Measurements from ENCODE around the gene SEMA6B.
"Not testable (repeated sequence)": the region's sequence is repeated elsewhere in the genome, so short reads cannot be mapped to it uniquely, and the experiment has no call there.

SEMA6B gene

GRCh38 chr19:4533835-4534424 lies 25.6 kb downstream of the SEMA6B start:
- no peak overlapping the region for H3K9ac ChIP-seq (ENCODE audit: low read length in 2 of 2)
- no peak overlapping the region for H3K27ac ChIP-seq (ENCODE audit: low read length)
- no peaks in the 10 kb centered on the region for H3K27me3 ChIP-seq (ENCODE audit: control insufficient read depth in 1 of 2, insufficient read depth in 2 of 2, low read length in 2 of 2)
- H3K9me3 ChIP-seq (ENCODE audit: control insufficient read depth in 2 of 2, low read length in 2 of 2): no peaks in the 10 kb centered on the region
- no peaks in the 10 kb centered on the region for H3K36me3 ChIP-seq (ENCODE audit: control insufficient read depth in 2 of 2, insufficient read depth in 2 of 2, low read length in 2 of 2)
- H3K4me3 ChIP-seq (ENCODE audit: low read length in 2 of 2): no peak overlapping the region
- H3K4me1 ChIP-seq (ENCODE audit: control insufficient read depth, insufficient read depth, low read length): peaks cover 7% of the 10 kb centered on the region

- Histone ChIP-seq H3K27ac (ENCODE audit: low read length) (no peak overlapping the region), H3K4me1 (ENCODE audit: control insufficient read depth, insufficient read depth, low read length) (peaks cover 7% of the 10 kb centered on the region), H3K9me3 (ENCODE audit: control insufficient read depth in 2 of 2, low read length in 2 of 2) (no peaks in the 10 kb centered on the region), H3K9ac (ENCODE audit: low read length in 2 of 2) (no peak overlapping the region), H3K4me3 (ENCODE audit: low read length in 2 of 2) (no peak overlapping the region), H3K27me3 (ENCODE audit: control insufficient read depth in 1 of 2, insufficient read depth in 2 of 2, low read length in 2 of 2) (no peaks in the 10 kb centered on the region), H3K36me3 (ENCODE audit: control insufficient read depth in 2 of 2, insufficient read depth in 2 of 2, low read length in 2 of 2) (no peaks in the 10 kb centered on the region)
Measured at GRCh38 chr19:4533334-4533733, 26.1 kb downstream of the SEMA6B start.

- H3K4me1 ChIP-seq (ENCODE audit: control insufficient read depth, insufficient read depth, low read length): peaks cover 7% of the 10 kb centered on the region
- no peaks in the 10 kb centered on the region for H3K9me3 ChIP-seq (ENCODE audit: control insufficient read depth in 2 of 2, low read length in 2 of 2)
- no peak overlapping the region for H3K27ac ChIP-seq (ENCODE audit: low read length)
- H3K27me3 ChIP-seq (ENCODE audit: control insufficient read depth in 1 of 2, insufficient read depth in 2 of 2, low read length in 2 of 2): no peaks in the 10 kb centered on the region
- no peak overlapping the region for H3K4me3 ChIP-seq (ENCODE audit: low read length in 2 of 2)
- H3K9ac ChIP-seq (ENCODE audit: low read length in 2 of 2): no peak overlapping the region
- H3K36me3 ChIP-seq (ENCODE audit: control insufficient read depth in 2 of 2, insufficient read depth in 2 of 2, low read length in 2 of 2): no peaks in the 10 kb centered on the region
Measured at GRCh38 chr19:4531562-4532165, 27.8 kb downstream of the SEMA6B start.

GRCh38 chr19:4529924-4530522 lies 29.5 kb downstream of the SEMA6B start:
- no peak overlapping the region for H3K27ac ChIP-seq (ENCODE audit: low read length)
- H3K9ac ChIP-seq (ENCODE audit: low read length in 2 of 2): no peak overlapping the region
- H3K4me1 ChIP-seq (ENCODE audit: control insufficient read depth, insufficient read depth, low read length): peaks cover 3% of the 10 kb centered on the region
- H3K9me3 ChIP-seq (ENCODE audit: control insufficient read depth in 2 of 2, low read length in 2 of 2): no peaks in the 10 kb centered on the region
- H3K4me3 ChIP-seq (ENCODE audit: low read length in 2 of 2): no peak overlapping the region
- no peaks in the 10 kb centered on the region for H3K36me3 ChIP-seq (ENCODE audit: control insufficient read depth in 2 of 2, insufficient read depth in 2 of 2, low read length in 2 of 2)
- H3K27me3 ChIP-seq (ENCODE audit: control insufficient read depth in 1 of 2, insufficient read depth in 2 of 2, low read length in 2 of 2): no peaks in the 10 kb centered on the region

- Histone ChIP-seq H3K4me3 (ENCODE audit: low read length in 2 of 2) (no peak overlapping the region), H3K27me3 (ENCODE audit: control insufficient read depth in 1 of 2, insufficient read depth in 2 of 2, low read length in 2 of 2) (no peaks in the 10 kb centered on the region), H3K4me1 (ENCODE audit: control insufficient read depth, insufficient read depth, low read length) (no peaks in the 10 kb centered on the region), H3K27ac (ENCODE audit: low read length) (no peak overlapping the region), H3K36me3 (ENCODE audit: control insufficient read depth in 2 of 2, insufficient read depth in 2 of 2, low read length in 2 of 2) (no peaks in the 10 kb centered on the region), H3K9ac (ENCODE audit: low read length in 2 of 2) (no peak overlapping the region), H3K9me3 (ENCODE audit: control insufficient read depth in 2 of 2, low read length in 2 of 2) (no peaks in the 10 kb centered on the region)
Measured at GRCh38 chr19:4528843-4529242, 30.6 kb downstream of the SEMA6B start.

GRCh38 chr19:4527377-4527776 lies 32.1 kb downstream of the SEMA6B start:
- H3K27ac ChIP-seq (ENCODE audit: low read length); H3K4me1 ChIP-seq (ENCODE audit: control insufficient read depth, insufficient read depth, low read length); H3K4me3 ChIP-seq (ENCODE audit: low read length in 2 of 2); H3K27me3 ChIP-seq (ENCODE audit: control insufficient read depth in 1 of 2, insufficient read depth in 2 of 2, low read length in 2 of 2); H3K36me3 ChIP-seq (ENCODE audit: control insufficient read depth in 2 of 2, insufficient read depth in 2 of 2, low read length in 2 of 2); H3K9ac ChIP-seq (ENCODE audit: low read length in 2 of 2); H3K9me3 ChIP-seq (ENCODE audit: control insufficient read depth in 2 of 2, low read length in 2 of 2): not testable (repeated sequence)

GRCh38 chr19:4525563-4526002 lies 33.9 kb downstream of the SEMA6B start:
- Histone ChIP-seq H3K27ac (ENCODE audit: low read length) (no peak overlapping the region), H3K9ac (ENCODE audit: low read length in 2 of 2) (no peak overlapping the region), H3K9me3 (ENCODE audit: control insufficient read depth in 2 of 2, low read length in 2 of 2) (no peaks in the 10 kb centered on the region), H3K36me3 (ENCODE audit: control insufficient read depth in 2 of 2, insufficient read depth in 2 of 2, low read length in 2 of 2) (no peaks in the 10 kb centered on the region), H3K27me3 (ENCODE audit: control insufficient read depth in 1 of 2, insufficient read depth in 2 of 2, low read length in 2 of 2) (no peaks in the 10 kb centered on the region), H3K4me3 (ENCODE audit: low read length in 2 of 2) (no peak overlapping the region), H3K4me1 (ENCODE audit: control insufficient read depth, insufficient read depth, low read length) (peaks cover 15% of the 10 kb centered on the region)

GRCh38 chr19:4524808-4525562 lies 34.5 kb downstream of the SEMA6B start:
- no peaks in the 10 kb centered on the region for H3K36me3 ChIP-seq (ENCODE audit: control insufficient read depth in 2 of 2, insufficient read depth in 2 of 2, low read length in 2 of 2)
- no peaks in the 10 kb centered on the region for H3K9me3 ChIP-seq (ENCODE audit: control insufficient read depth in 2 of 2, low read length in 2 of 2)
- no peak overlapping the region for H3K4me3 ChIP-seq (ENCODE audit: low read length in 2 of 2)
- H3K4me1 ChIP-seq (ENCODE audit: control insufficient read depth, insufficient read depth, low read length): peaks cover 17% of the 10 kb centered on the region
- no peak overlapping the region for H3K9ac ChIP-seq (ENCODE audit: low read length in 2 of 2)
- H3K27me3 ChIP-seq (ENCODE audit: control insufficient read depth in 1 of 2, insufficient read depth in 2 of 2, low read length in 2 of 2): no peaks in the 10 kb centered on the region
- H3K27ac ChIP-seq (ENCODE audit: low read length): no peak overlapping the region

GRCh38 chr19:4523306-4524110 lies 36.0 kb downstream of the SEMA6B start:
- Histone ChIP-seq H3K36me3 (ENCODE audit: control insufficient read depth in 2 of 2, insufficient read depth in 2 of 2, low read length in 2 of 2) (no peaks in the 10 kb centered on the region), H3K4me1 (ENCODE audit: control insufficient read depth, insufficient read depth, low read length) (peaks cover 32% of the 10 kb centered on the region), H3K9ac (ENCODE audit: low read length in 2 of 2) (no peak overlapping the region), H3K27ac (ENCODE audit: low read length) (no peak overlapping the region), H3K27me3 (ENCODE audit: control insufficient read depth in 1 of 2, insufficient read depth in 2 of 2, low read length in 2 of 2) (no peaks in the 10 kb centered on the region), H3K4me3 (ENCODE audit: low read length in 2 of 2) (no peak overlapping the region), H3K9me3 (ENCODE audit: control insufficient read depth in 2 of 2, low read length in 2 of 2) (no peaks in the 10 kb centered on the region)

GRCh38 chr19:4522291-4523002 lies 37.0 kb downstream of the SEMA6B start:
- Histone ChIP-seq H3K9ac (ENCODE audit: low read length in 2 of 2) (no peak overlapping the region), H3K27me3 (ENCODE audit: control insufficient read depth in 1 of 2, insufficient read depth in 2 of 2, low read length in 2 of 2) (no peaks in the 10 kb centered on the region), H3K27ac (ENCODE audit: low read length) (no peak overlapping the region), H3K4me1 (ENCODE audit: control insufficient read depth, insufficient read depth, low read length) (peaks cover 36% of the 10 kb centered on the region), H3K9me3 (ENCODE audit: control insufficient read depth in 2 of 2, low read length in 2 of 2) (no peaks in the 10 kb centered on the region), H3K4me3 (ENCODE audit: low read length in 2 of 2) (no peak overlapping the region), H3K36me3 (ENCODE audit: control insufficient read depth in 2 of 2, insufficient read depth in 2 of 2, low read length in 2 of 2) (no peaks in the 10 kb centered on the region)
